Measurements from ENCODE around the gene HOXD8. TPM values are rescaled to one million over a fixed set of nuclear protein-coding genes. Genes with fewer than 3 reads are reported as not detected.

HOXD8 gene
- polyA plus RNA-seq, 1 donor, result 4.0 TPM

DNA sequence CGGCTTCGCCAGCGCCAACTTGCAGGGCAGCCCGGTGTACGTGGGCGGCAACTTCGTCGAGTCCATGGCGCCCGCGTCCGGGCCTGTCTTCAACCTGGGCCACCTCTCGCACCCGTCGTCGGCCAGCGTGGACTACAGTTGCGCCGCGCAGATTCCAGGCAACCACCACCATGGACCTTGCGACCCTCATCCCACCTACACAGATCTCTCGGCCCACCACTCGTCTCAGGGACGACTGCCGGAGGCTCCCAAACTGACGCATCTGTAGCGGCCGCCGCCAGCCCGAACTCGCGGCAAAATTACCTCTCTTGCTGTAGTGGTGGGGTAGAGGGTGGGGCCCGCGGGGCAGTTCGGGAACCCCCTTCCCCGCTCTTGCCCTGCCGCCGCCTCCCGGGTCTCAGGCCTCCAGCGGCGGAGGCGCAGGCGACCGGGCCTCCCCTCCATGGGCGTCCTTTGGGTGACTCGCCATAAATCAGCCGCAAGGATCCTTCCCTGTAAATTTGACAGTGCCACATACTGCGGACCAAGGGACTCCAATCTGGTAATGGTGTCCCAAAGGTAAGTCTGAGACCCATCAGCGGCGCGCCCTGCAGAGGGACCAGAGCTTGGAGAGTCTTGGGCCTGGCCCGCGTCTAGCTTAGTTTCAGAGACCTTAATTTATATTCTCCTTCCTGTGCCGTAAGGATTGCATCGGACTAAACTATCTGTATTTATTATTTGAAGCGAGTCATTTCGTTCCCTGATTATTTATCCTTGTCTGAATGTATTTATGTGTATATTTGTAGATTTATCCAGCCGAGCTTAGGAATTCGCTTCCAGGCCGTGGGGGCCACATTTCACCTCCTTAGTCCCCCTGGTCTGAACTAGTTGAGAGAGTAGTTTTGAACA is 42.7 kb downstream of the HOXD8 start:
- no CpG with 5 or more reads among the region's 60 CpGs for WGBS (ENCODE audit: insufficient coverage, low lambda C conversion rate)
- H3K27me3 ChIP-seq (ENCODE audit: control insufficient read depth, insufficient read depth, low read length), result peaks cover 94% of the 10 kb centered on the region
- H3K4me3 ChIP-seq (ENCODE audit: low read length), result peak overlapping the region; percentile 16
- H3K36me3 ChIP-seq (ENCODE audit: control insufficient read depth, insufficient read depth, low read length), result no peaks in the 10 kb centered on the region
- no peak for DNase-seq
- H3K27ac ChIP-seq (ENCODE audit: low read length), result no peak overlapping the region
- H3K4me1 ChIP-seq (ENCODE audit: control insufficient read depth, insufficient read depth, low read length), result peaks cover 7% of the 10 kb centered on the region
- peaks cover 10% of the 10 kb centered on the region for H3K9me3 ChIP-seq (ENCODE audit: control insufficient read depth, low read depth, low read length)

DNA sequence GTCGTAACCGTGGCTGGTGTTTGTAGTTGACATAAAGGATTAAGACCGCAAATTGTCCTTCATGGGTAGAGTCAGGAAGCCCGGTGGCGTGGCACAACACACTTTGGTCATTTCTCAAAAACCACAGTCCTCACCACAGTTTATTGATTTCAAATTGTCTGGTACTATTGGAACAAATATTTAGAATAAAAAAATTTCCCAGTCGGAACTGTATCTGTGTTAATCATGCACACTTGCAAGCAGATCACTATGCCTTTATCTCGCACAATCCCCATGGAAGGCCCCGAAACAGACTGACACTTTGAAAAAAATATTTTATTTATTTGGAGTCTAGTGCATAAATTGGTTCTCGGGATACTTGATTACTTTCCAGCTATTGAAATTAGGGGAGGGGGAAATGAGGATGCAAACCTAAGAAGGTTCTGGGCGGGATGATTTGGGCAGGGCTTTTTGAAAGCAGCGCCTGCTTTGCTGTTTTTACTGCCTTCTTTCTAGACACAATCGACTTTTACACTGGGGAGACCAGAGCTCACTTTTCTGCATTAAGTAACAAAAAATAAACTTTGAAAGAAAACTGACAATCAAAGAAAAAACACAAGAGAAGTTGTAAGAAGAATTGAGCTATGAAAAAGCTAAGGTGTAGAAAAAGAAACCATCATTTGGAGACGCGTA is 43.5 kb downstream of the HOXD8 start:
- H3K4me1 ChIP-seq (ENCODE audit: control insufficient read depth, insufficient read depth, low read length), result peaks cover 7% of the 10 kb centered on the region
- 30% methylated on average over 2 of the region's 14 CpGs for WGBS (ENCODE audit: insufficient coverage, low lambda C conversion rate)
- no peaks in the 10 kb centered on the region for H3K36me3 ChIP-seq (ENCODE audit: control insufficient read depth, insufficient read depth, low read length)
- peak overlapping the region; percentile 16 for H3K4me3 ChIP-seq (ENCODE audit: low read length)
- H3K9me3 ChIP-seq (ENCODE audit: control insufficient read depth, low read depth, low read length), result peaks cover 10% of the 10 kb centered on the region
- no peak overlapping the region for H3K27ac ChIP-seq (ENCODE audit: low read length)
- peaks cover 94% of the 10 kb centered on the region for H3K27me3 ChIP-seq (ENCODE audit: control insufficient read depth, insufficient read depth, low read length)
- no peak for DNase-seq

DNA sequence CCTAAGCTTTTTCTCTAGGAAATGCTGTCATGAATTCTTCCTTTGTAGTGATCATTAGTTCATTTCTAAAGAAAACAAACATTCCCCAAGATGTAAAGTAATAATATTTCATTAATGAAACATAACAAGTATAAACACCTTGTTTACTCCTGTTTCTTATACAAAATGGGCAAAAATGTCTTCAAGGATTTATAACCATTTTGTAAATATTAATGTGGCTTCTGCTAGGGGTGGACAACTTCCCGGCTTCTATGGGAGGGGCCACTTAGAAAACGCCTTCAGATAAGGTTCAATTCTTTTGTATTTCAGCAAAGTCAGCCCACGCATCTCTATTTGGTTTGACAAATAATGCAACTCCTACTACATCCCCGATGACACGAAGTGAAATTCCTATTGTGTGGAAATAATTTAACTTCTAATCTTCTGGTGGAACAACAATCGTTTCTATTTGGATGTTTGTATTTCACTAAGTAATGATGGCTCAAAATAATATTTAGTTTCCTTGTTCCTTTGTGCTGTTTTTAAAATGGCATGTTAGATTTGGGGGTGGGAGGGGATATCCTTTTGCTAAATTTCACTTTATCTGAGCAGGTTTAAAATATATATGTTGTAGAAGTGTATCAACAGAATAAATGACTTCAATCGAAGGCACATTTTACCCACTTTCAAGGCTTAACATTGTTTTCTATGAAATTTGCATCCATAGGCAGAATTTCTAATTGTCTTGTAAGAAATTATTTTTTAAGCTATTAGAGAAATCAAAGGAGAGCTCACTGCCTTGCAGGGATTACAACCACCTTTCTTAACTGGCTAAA is 44.3 kb downstream of the HOXD8 start:
- no peaks in the 10 kb centered on the region for H3K36me3 ChIP-seq (ENCODE audit: control insufficient read depth, insufficient read depth, low read length)
- peaks cover 99% of the 10 kb centered on the region for H3K27me3 ChIP-seq (ENCODE audit: control insufficient read depth, insufficient read depth, low read length)
- WGBS (ENCODE audit: insufficient coverage, low lambda C conversion rate), result 8% methylated on average over 2 of the region's 7 CpGs
- DNase-seq, result no peak
- H3K9me3 ChIP-seq (ENCODE audit: control insufficient read depth, low read depth, low read length), result peaks cover 10% of the 10 kb centered on the region
- peak overlapping the region; percentile 5 for H3K4me3 ChIP-seq (ENCODE audit: low read length)
- peaks cover 7% of the 10 kb centered on the region for H3K4me1 ChIP-seq (ENCODE audit: control insufficient read depth, insufficient read depth, low read length)
- peak overlapping the region; percentile 31 for H3K27ac ChIP-seq (ENCODE audit: low read length)

DNA sequence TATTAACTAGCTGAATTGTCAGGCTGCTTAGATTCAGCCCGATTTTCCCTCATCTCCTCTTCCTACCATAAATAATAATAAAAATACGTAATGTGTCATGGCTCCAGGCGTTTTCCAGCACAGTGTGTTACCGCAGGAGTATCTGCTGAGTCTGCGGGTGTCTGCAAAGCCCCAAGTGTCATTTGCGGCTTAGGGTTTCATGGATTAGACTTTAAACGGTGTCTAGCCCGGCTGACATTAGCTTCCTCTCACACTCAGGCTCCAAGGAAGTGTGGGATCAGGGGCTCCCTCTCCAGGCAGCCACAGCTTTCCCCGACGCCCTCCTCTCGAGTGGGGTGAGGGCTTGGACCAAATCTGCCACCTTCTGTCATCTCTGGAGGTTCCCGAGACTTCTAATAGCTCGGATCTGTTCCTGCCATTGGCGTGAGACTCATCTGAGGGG is 44.9 kb downstream of the HOXD8 start:
- peak overlapping the region; percentile 5 for H3K4me3 ChIP-seq (ENCODE audit: low read length)
- peak in 1 of 2 donors; percentile 59 for DNase-seq
- WGBS (ENCODE audit: insufficient coverage, low lambda C conversion rate), result no CpG with 5 or more reads among the region's 14 CpGs
- H3K27me3 ChIP-seq (ENCODE audit: control insufficient read depth, insufficient read depth, low read length), result peaks cover 99% of the 10 kb centered on the region
- peaks cover 7% of the 10 kb centered on the region for H3K4me1 ChIP-seq (ENCODE audit: control insufficient read depth, insufficient read depth, low read length)
- H3K36me3 ChIP-seq (ENCODE audit: control insufficient read depth, insufficient read depth, low read length), result no peaks in the 10 kb centered on the region
- H3K9me3 ChIP-seq (ENCODE audit: control insufficient read depth, low read depth, low read length), result peaks cover 10% of the 10 kb centered on the region
- peak overlapping the region; percentile 31 for H3K27ac ChIP-seq (ENCODE audit: low read length)

DNA sequence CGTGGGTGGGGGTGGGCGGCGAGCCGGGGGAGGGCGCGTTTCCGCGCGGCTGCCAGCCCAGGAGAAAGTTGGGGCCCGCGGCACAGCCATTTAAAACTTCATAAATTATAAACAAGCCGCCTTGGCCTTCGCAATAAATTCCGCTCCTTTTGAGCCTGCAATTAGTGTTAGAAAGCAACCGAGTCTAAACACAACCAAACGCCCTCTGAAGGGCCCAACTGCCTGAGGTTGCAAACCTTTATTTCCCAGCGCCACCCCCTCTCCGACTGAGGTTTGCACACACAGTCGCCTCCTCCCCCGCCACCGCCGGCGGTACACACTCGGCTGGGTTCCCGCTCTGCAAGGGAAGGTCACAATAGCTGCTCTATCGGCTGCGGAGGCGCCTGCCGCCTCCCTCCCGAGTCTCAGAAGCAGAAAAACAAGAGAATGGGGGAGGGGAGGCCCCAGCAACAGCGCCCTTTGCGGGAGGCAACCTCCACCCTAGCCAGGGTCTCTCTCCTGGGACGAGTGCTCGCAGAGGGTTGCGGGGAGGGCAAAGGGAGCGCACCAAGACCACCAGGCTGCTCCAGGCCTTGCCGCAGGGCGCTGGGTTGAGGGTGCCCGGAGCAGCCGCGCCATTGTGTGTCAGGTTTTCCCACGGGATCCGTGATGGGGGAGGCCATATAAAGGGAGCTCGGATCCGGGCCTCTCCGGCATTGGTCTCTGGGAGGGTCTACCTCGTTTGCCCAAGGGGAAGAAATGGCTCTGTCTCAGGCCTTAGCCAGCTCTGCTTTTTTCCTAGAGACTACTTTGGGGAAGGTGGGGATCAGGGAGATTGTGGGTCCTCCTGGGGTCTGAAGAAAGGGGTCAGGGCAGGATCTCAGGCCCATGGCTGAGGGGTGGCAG is 45.6 kb downstream of the HOXD8 start:
- peak in 1 of 2 donors; percentile 39 for DNase-seq
- no CpG with 5 or more reads among the region's 47 CpGs for WGBS (ENCODE audit: insufficient coverage, low lambda C conversion rate)
- Histone ChIP-seq H3K4me1 (ENCODE audit: control insufficient read depth, insufficient read depth, low read length) (peaks cover 7% of the 10 kb centered on the region), H3K27me3 (ENCODE audit: control insufficient read depth, insufficient read depth, low read length) (peaks cover 100% of the 10 kb centered on the region), H3K9me3 (ENCODE audit: control insufficient read depth, low read depth, low read length) (peaks cover 10% of the 10 kb centered on the region), H3K4me3 (ENCODE audit: low read length) (peak overlapping the region; percentile 5), H3K27ac (ENCODE audit: low read length) (peak overlapping the region; percentile 33), H3K36me3 (ENCODE audit: control insufficient read depth, insufficient read depth, low read length) (no peaks in the 10 kb centered on the region)

DNA sequence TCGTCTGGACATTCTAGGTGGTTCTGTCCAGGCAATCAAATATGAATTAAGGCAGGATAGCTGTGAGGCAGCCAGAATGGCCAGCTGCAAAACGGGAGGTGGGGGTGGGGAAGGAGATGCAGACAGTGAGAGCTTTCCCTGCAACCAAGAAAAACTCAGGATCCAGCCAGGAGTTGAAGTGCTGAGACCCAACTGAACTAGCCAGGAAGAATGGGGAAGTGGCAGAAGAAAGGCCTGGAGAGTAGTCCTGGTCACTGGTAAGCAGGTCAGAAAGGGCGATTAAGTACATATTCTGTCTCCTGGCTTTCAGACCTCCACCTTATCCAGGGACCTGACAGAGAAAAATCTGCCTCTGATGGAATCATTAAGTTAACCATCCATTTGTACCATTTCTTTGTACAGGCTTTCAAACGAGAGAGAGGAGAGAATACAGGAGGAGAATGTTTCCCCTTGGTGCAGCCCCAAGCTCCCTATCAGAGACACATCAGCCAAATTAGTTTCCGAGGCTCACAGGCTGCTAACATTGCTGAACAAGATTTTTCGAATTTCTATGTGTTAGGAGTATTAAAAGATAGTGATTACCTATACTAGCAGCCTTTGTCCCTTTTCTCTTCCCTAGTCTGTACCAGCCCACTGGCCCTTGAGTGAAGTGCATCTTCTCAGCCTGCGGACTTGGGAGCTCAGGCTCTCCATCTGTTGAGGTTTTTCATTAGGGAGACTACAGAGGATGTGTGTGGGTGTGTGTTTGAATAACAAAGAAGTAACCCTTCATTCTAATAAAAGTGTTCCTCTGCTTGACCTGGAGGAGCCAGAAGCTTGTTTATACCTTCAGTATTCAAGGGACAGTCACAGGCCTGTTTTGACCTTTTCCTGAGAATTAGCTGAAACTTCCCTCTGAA is 46.5 kb downstream of the HOXD8 start:
- Histone ChIP-seq H3K9me3 (ENCODE audit: control insufficient read depth, low read depth, low read length) (peaks cover 10% of the 10 kb centered on the region), H3K4me3 (ENCODE audit: low read length) (no peak overlapping the region), H3K36me3 (ENCODE audit: control insufficient read depth, insufficient read depth, low read length) (no peaks in the 10 kb centered on the region), H3K27ac (ENCODE audit: low read length) (peak overlapping the region; percentile 33), H3K27me3 (ENCODE audit: control insufficient read depth, insufficient read depth, low read length) (peaks cover 98% of the 10 kb centered on the region), H3K4me1 (ENCODE audit: control insufficient read depth, insufficient read depth, low read length) (peaks cover 7% of the 10 kb centered on the region)
- no peak for DNase-seq
- WGBS (ENCODE audit: insufficient coverage, low lambda C conversion rate), result 100% methylated on average over 1 of the region's 7 CpGs

DNA sequence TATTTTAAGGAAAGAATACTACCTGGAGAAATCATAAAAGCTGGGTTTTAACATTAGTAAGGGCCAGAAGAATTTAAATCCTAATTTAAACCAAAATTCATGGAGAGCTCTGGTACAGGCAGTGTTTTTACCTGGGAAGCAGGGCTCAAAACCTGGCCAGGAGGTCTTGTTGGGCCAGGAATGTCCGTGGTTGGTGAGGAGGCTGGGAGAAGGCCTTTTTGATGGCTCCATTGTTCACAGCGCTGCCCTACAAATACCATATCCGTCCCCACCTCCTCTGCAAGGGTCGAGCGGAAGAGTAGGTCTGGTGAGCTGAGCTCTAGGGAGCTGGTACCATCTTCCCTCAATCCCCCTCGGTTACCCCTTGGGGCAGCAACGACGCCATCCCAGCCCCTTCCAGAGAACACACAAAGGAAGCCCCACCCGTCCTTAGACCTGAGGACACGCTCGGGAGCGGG is 48.1 kb downstream of the HOXD8 start:
- no peaks in the 10 kb centered on the region for H3K36me3 ChIP-seq (ENCODE audit: control insufficient read depth, insufficient read depth, low read length)
- no peak for DNase-seq
- H3K27ac ChIP-seq (ENCODE audit: low read length), result no peak overlapping the region
- H3K4me3 ChIP-seq (ENCODE audit: low read length), result peak overlapping the region; percentile 36
- WGBS (ENCODE audit: insufficient coverage, low lambda C conversion rate), result no CpG with 5 or more reads among the region's 12 CpGs
- peaks cover 2% of the 10 kb centered on the region for H3K9me3 ChIP-seq (ENCODE audit: control insufficient read depth, low read depth, low read length)
- H3K4me1 ChIP-seq (ENCODE audit: control insufficient read depth, insufficient read depth, low read length), result peaks cover 7% of the 10 kb centered on the region
- peaks cover 91% of the 10 kb centered on the region for H3K27me3 ChIP-seq (ENCODE audit: control insufficient read depth, insufficient read depth, low read length)

DNA sequence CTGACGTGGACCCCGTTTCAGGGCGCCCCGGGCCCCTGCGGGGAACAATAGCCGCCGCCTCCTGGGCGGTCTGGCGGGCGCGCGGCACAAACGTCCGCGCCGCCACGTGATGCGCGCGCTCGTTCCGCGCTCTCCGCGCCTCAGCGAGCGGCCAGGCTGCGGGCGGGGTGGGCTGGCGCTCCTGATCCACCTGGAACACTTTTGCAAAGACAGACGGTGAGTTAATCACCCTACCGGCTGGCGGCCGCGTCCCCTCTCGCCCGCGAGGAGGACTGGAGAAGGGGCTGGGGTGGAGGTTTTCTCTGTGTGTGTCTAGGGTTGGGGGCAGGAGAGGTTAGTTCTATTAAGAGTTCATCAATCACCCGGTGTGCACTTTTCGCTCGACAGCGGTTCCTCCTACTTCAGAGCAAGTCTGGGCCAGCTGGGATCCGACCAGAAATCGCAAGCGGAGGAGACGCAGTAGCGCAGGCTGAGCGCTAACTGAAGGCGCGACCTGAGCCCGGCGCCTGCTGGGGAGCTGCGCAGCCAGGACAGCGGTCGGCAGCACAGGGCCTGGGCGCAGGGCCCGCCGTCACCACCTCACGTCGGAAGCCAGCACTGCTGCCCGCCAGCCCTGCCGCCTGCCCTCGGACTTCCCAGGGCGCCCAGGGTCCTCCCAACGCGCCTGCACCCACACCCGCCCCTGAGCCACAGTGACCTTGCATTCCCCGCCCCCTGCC is 48.7 kb downstream of the HOXD8 start:
- Histone ChIP-seq H3K9me3 (ENCODE audit: control insufficient read depth, low read depth, low read length) (peaks cover 2% of the 10 kb centered on the region), H3K27ac (ENCODE audit: low read length) (peak overlapping the region; percentile 38), H3K36me3 (ENCODE audit: control insufficient read depth, insufficient read depth, low read length) (no peaks in the 10 kb centered on the region), H3K4me3 (ENCODE audit: low read length) (peak overlapping the region; percentile 36), H3K27me3 (ENCODE audit: control insufficient read depth, insufficient read depth, low read length) (peaks cover 91% of the 10 kb centered on the region), H3K4me1 (ENCODE audit: control insufficient read depth, insufficient read depth, low read length) (peaks cover 7% of the 10 kb centered on the region)
- no CpG with 5 or more reads among the region's 68 CpGs for WGBS (ENCODE audit: insufficient coverage, low lambda C conversion rate)
- no peak for DNase-seq
